ENCODE measurements around the gene ADGRF5.

DNA sequence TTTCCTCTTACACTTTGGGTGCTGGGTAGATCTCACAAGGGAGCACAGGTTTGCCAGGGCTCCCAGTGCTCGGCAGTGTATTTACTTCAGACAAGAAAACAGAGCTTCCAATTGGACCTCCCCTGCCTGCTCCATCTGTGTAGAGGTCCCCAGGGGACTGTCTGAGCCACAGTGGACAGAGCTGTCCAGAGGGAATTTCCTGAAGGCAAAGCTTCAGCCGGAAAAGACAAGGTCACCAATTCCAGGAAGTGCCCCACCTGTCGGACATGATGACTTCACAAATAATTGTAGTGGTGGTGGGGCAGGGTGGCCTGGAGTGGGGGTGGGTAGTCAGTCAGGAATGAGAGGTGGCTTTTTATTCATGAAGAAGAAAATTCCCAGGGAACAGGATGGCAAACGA is 18.6 kb downstream of the ADGRF5 start:
- TF ChIP-seq, protein P1, sequence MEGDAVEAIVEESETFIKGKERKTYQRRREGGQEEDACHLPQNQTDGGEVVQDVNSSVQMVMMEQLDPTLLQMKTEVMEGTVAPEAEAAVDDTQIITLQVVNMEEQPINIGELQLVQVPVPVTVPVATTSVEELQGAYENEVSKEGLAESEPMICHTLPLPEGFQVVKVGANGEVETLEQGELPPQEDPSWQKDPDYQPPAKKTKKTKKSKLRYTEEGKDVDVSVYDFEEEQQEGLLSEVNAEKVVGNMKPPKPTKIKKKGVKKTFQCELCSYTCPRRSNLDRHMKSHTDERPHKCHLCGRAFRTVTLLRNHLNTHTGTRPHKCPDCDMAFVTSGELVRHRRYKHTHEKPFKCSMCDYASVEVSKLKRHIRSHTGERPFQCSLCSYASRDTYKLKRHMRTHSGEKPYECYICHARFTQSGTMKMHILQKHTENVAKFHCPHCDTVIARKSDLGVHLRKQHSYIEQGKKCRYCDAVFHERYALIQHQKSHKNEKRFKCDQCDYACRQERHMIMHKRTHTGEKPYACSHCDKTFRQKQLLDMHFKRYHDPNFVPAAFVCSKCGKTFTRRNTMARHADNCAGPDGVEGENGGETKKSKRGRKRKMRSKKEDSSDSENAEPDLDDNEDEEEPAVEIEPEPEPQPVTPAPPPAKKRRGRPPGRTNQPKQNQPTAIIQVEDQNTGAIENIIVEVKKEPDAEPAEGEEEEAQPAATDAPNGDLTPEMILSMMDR (conservative IDR thresholded peaks at IDR 0.05) = no peak; the same call in 1 of the 2 replicates
- TF ChIP-seq ZFX (IDR thresholded peaks at IDR 0.05) = no peak
